Uterus (tissue), 2 donors: ENCODE measurements around the gene VPS35.

ENCODE experiments used
- CTCF ChIP-seq, 4 experiments: fragments of 200-600 bp in 2 of 4; fragments of 450-650 bp in 2 of 4; sonication (generic) in 2 of 4; IDR thresholded peaks; one replicate each; pipeline ENCODE4 v1.5.1; 2016 to 2019; ENCODE audit warnings: antibody characterized with exemption in 4 of 4, mild to moderate bottlenecking in 2 of 4, moderate library complexity in 1 of 4
- POLR2A ChIP-seq, 2 donors: fragments of 450-650 bp; IDR thresholded peaks; one replicate each; pipeline ENCODE4 v1.6.1; 2016; ENCODE audit warnings: antibody characterized with exemption in 2 of 2, mild to moderate bottlenecking in 1 of 2, moderate library complexity in 1 of 2

GRCh38 chr16:46614006-46614405 lies 75.0 kb downstream of the VPS35 start:
- TF ChIP-seq CTCF (IDR thresholded peaks at IDR 0.05) (no peak), POLR2A (IDR thresholded peaks at IDR 0.05) (no peak)
